Adrenal gland (tissue), 12 donors: Measurements from ENCODE around the gene FBLN7. TPM values are rescaled to one million over a fixed set of nuclear protein-coding genes. Genes with fewer than 3 reads are reported as not detected.

Experiments
- DNase-seq, 7 donors: peaks; one replicate each; pipeline ENCODE4 v3.0.0-alpha.2; 2019 to 2020
- H3K27ac ChIP-seq, 5 donors: fragments of 200-600 bp; sonication (generic) in 4 of 5; 1 replicate in 3 of 5; 2 replicates in 2 of 5; pipeline versions ENCODE4 v1.5.1 to v1.8.0; 2016 to 2020; ENCODE audit warnings: mild to moderate bottlenecking in 1 of 5
- H3K27me3 ChIP-seq: fragments of 200-600 bp; 2 replicates; pipeline ENCODE4 v1.8.0; 2021
- H3K36me3 ChIP-seq, 2 donors: fragments of 200-600 bp; replicated peaks in 1 of 2; 1 replicate in 1 of 2; 2 replicates in 1 of 2; pipeline versions ENCODE4 v1.5.1 to v1.8.0; 2018 to 2022
- H3K4me1 ChIP-seq, 2 donors: fragments of 200-600 bp; replicated peaks in 1 of 2; 1 replicate in 1 of 2; 2 replicates in 1 of 2; pipeline versions ENCODE4 v1.5.1 to v1.8.0; 2018 to 2021
- H3K4me3 ChIP-seq, 4 donors: fragments of 200-600 bp; sonication (generic) in 3 of 4; one replicate each; pipeline ENCODE4 v1.5.1; 2016 to 2018
- H3K9me3 ChIP-seq, 3 donors: fragments of 200-600 bp; sonication (generic) in 1 of 3; replicated peaks in 1 of 3; 1 replicate in 2 of 3; 2 replicates in 1 of 3; pipeline versions ENCODE4 v1.5.1 to v1.8.0; 2016 to 2021
- CTCF ChIP-seq, 6 experiments: fragments of 450-650 bp in 4 of 6; fragments of 200-600 bp in 2 of 6; sonication (generic) in 1 of 6; IDR thresholded peaks; 1 replicate in 5 of 6; 2 replicates in 1 of 6; pipeline versions ENCODE4 v1.5.1 to v1.8.0; 2016 to 2021; ENCODE audit warnings: antibody characterized with exemption in 6 of 6, mild to moderate bottlenecking in 2 of 6, moderate library complexity in 1 of 6
- POLR2A ChIP-seq, 2 donors: fragments of 450-650 bp; IDR thresholded peaks; one replicate each; pipeline ENCODE4 v1.6.1; 2017; ENCODE audit warnings: antibody characterized with exemption in 2 of 2, mild to moderate bottlenecking in 2 of 2, moderate library complexity in 1 of 2
- WGBS, 4 donors: extraction: QIAGEN DNeasy Blood & Tissue Kit in 2 of 4; methylation state at CpG; one replicate each; pipeline versions ENCODE4 v1.1.5 to v1.1.7; 2013 to 2017; 5-methylcytosine and 5-hydroxymethylcytosine counted together
- intact Hi-C, 2 donors: fragments of 100-400 bp; cut with DNase I; formaldehyde crosslinking; loops; one replicate each; pipeline versions ENCODE4 v1.14.1 to v1.15.0; 2022 to 2023
- polyA plus RNA-seq, 3 donors: library from polyadenylated mRNA; stranded (reverse); fragments of 200-250 nt in 2 of 3; fragments of 350-450 nt in 1 of 3; fragmentation: Illumina TruSeq in 1 of 3; extraction: RNeasy Lipid Tissue Mini Kit (QIAGEN cat#74804) in 1 of 3; gene quantifications; one replicate each; pipeline ENCODE4 v1.2.3, GENCODE V29; 2013 to 2014
- total RNA-seq, 9 donors: library from RNA; depleted of rRNA in 4 of 9; stranded (reverse); fragments of >200 nt in 4 of 9; fragments of 120-200 nt in 1 of 9; fragmentation: NEBNext Ultra II Directional in 1 of 9; extraction: Animal tissue kit (Norgen Biotek cat#: 25700) in 1 of 9; gene quantifications; one replicate each; pipeline versions ENCODE4 v1.1.0 to v1.2.4, GENCODE V29; 2013 to 2023
- donor health status: healthy with polysubstance abuse.
- donor health status: Bipolar disorder and iron deficiency.
- donor health status: DM: yes; HTN: yes; CAD: no.
- donor health status: DM: no; HTN: no; CAD: no.
- donor health status: DM: no; HTN: no; CAD: no.
- donor health status: DM: yes; HTN: yes; CAD: no.

FBLN7 gene
- total and polyA plus RNA-seq, 12 donors: 0.50 to 12.6 (median 6.4) TPM

- H3K4me1 ChIP-seq: no peaks in the 10 kb centered on the region
- intact Hi-C loops: no loop called here
- WGBS, 4 donors: 88 to 96% (median 92%) methylated on average over 2 of the region's 2 CpGs
- no peak for DNase-seq
- no peaks in the 10 kb centered on the region for H3K36me3 ChIP-seq
- TF ChIP-seq CTCF (IDR thresholded peaks at IDR 0.05) (no peak), POLR2A (IDR thresholded peaks at IDR 0.05) (no peak)
- no peak overlapping the region for H3K27ac ChIP-seq
- H3K9me3 ChIP-seq: no peaks in the 10 kb centered on the region
- H3K27me3 ChIP-seq: no peaks in the 10 kb centered on the region
- no peak overlapping the region for H3K4me3 ChIP-seq
Measured at GRCh38 chr2:112194028-112194427, 55.8 kb downstream of the FBLN7 start.

- Histone ChIP-seq H3K27me3 (no peaks in the 10 kb centered on the region), H3K4me1 (no peaks in the 10 kb centered on the region), H3K9me3 (no peaks in the 10 kb centered on the region), H3K36me3 (no peaks in the 10 kb centered on the region), H3K27ac (no peak overlapping the region), H3K4me3 (no peak overlapping the region)
- DNase-seq: no peak
- intact Hi-C loops: no loop called here
- 64 to 86% (median 79%) methylated on average over 3 to 4 of the region's 4 CpGs for WGBS, 4 donors
- TF ChIP-seq CTCF (IDR thresholded peaks at IDR 0.05) (no peak), POLR2A (IDR thresholded peaks at IDR 0.05) (no peak)
Measured at GRCh38 chr2:112194482-112194881, 56.3 kb downstream of the FBLN7 start.

- H3K4me1 ChIP-seq: no peaks in the 10 kb centered on the region
- no peak for DNase-seq
- 82 to 91% (median 87%) methylated on average over 7 to 8 of the region's 8 CpGs for WGBS, 4 donors
- no peaks in the 10 kb centered on the region for H3K9me3 ChIP-seq
- no peaks in the 10 kb centered on the region for H3K36me3 ChIP-seq
- intact Hi-C loops: no loop called here
- no peak overlapping the region for H3K4me3 ChIP-seq
- no peak overlapping the region for H3K27ac ChIP-seq
- no peaks in the 10 kb centered on the region for H3K27me3 ChIP-seq
- TF ChIP-seq CTCF (IDR thresholded peaks at IDR 0.05): no peak
- no peak for TF ChIP-seq POLR2A (IDR thresholded peaks at IDR 0.05)
Measured at GRCh38 chr2:112195167-112195766, 57.1 kb downstream of the FBLN7 start.

- TF ChIP-seq CTCF (IDR thresholded peaks at IDR 0.05) (no peak), POLR2A (IDR thresholded peaks at IDR 0.05) (no peak)
- no peak for DNase-seq
- Histone ChIP-seq H3K27ac (no peak overlapping the region), H3K4me1 (no peaks in the 10 kb centered on the region), H3K9me3 (no peaks in the 10 kb centered on the region), H3K36me3 (no peaks in the 10 kb centered on the region), H3K4me3 (no peak overlapping the region), H3K27me3 (no peaks in the 10 kb centered on the region)
- intact Hi-C loops: no loop called here
Measured at GRCh38 chr2:112195950-112196349, 57.8 kb downstream of the FBLN7 start.
